Measurements from ENCODE around the gene TXNRD1. TPM values are rescaled to one million over a fixed set of nuclear protein-coding genes. Genes with fewer than 3 reads are reported as not detected.

TXNRD1 gene
- total RNA-seq: 74.7 to 84.6 TPM (median 76.1 TPM) in 3 replicates

DNA sequence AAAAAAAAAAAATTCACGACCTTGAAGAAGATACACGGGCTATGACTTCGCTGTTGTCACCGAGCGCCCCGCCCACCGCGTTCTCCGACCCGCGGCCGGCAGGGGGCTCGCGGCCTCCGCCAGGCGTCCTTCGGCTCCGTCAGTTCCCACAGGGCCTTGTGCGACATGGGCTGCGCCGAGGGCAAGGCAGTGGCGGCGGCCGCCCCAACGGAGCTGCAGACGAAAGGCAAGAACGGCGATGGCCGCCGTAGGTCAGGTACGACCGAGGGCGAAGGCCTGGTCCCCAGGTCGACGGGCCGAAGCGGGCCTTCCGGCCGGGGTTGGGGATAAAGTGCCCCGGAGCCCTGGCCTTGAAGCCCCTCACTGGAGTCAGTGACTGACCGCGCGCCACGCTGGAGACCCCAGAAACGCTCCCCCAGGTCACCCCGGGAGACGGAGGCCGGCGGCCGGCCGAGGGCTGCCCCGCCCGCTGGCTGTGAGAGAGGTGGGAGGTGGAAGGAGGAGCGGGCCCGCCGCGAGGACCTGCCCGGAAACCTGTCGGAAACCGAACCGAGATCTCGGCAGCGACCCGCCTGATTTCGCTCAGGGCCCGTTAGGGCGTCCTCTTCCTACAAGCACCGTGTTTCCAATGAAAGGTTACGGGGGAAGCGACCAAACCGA lies at the start of gene TXNRD1:
TXNRD1 (plus strand) TSS at position 142 of the 660 bp plus-strand sequence; CDS start at position 166, 24 bp downstream.
- Mint-ChIP-seq H3K36me3 (peaks cover 4% of the 10 kb centered on the region), H3K4me1 (peaks cover 16% of the 10 kb centered on the region), H3K4me3 (peak within 1 kb of the TSS; percentile 75), H3K27me3 (ENCODE audit: low read depth) (no peaks in the 10 kb centered on the region), H3K9me3 (peaks cover 3% of the 10 kb centered on the region), H3K27ac (no peak within 1 kb of the TSS)
- TF ChIP-seq, protein P1, sequence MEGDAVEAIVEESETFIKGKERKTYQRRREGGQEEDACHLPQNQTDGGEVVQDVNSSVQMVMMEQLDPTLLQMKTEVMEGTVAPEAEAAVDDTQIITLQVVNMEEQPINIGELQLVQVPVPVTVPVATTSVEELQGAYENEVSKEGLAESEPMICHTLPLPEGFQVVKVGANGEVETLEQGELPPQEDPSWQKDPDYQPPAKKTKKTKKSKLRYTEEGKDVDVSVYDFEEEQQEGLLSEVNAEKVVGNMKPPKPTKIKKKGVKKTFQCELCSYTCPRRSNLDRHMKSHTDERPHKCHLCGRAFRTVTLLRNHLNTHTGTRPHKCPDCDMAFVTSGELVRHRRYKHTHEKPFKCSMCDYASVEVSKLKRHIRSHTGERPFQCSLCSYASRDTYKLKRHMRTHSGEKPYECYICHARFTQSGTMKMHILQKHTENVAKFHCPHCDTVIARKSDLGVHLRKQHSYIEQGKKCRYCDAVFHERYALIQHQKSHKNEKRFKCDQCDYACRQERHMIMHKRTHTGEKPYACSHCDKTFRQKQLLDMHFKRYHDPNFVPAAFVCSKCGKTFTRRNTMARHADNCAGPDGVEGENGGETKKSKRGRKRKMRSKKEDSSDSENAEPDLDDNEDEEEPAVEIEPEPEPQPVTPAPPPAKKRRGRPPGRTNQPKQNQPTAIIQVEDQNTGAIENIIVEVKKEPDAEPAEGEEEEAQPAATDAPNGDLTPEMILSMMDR (IDR thresholded peaks at IDR 0.05; ENCODE audit: unreplicated experiment): peak; percentile 79
- DNase-seq (ENCODE audit: low spot score in 2 of 2, unreplicated experiment in 2 of 2): peak; percentile 68 to 85

DNA sequence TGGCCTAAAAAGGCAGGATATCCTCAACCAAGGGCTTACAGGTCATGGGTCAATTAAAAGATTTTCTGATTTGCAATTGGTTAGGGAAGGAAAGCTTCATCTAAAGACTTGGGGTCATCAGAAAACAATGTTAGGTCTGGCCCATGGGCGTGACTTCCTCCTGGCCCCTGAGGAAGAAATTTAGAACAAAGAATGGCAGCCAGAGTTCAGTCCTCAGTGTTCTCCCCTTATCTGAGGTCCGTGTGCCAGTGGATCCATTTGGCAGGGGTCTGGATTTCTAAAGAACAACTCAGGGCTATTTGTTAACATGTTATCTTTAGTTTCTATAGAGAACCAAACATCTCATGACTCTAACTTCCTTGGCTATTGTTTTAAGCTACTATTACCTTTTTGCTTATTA lies 49.8 kb upstream of the TXNRD1 start:
- no peak for DNase-seq (ENCODE audit: low spot score in 2 of 2, unreplicated experiment in 2 of 2)
- no peaks in the 10 kb centered on the region for H3K27me3 Mint-ChIP-seq (ENCODE audit: low read depth)
- no peaks in the 10 kb centered on the region for H3K36me3 Mint-ChIP-seq
- H3K4me3 Mint-ChIP-seq: no peak overlapping the region
- peaks cover 3% of the 10 kb centered on the region for H3K9me3 Mint-ChIP-seq
- H3K27ac Mint-ChIP-seq: no peak overlapping the region
- TF ChIP-seq, protein P1 (IDR thresholded peaks at IDR 0.05; ENCODE audit: unreplicated experiment): no peak
- peaks cover 3% of the 10 kb centered on the region for H3K4me1 Mint-ChIP-seq

DNA sequence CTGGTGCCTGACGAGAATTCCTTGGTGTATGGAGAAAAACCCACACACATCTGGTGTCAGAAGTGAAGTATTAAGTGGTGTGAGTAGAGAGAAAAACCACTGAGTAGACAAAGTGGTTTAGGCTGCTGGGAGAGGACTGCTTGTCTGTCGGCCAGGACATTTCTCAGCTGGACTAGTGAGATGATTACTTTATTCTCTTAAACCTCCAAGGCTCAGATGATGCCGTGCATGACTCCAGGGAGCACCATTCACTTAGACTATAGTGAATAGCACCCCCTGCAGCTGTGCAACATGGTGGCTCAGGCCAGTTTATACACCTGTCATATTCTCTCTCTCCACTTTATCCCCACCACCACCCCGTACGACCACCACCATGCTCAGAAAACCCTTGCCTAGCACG lies 49.1 kb upstream of the TXNRD1 start:
- Mint-ChIP-seq H3K27me3 (ENCODE audit: low read depth) (no peaks in the 10 kb centered on the region), H3K4me1 (peaks cover 3% of the 10 kb centered on the region), H3K9me3 (peaks cover 3% of the 10 kb centered on the region), H3K27ac (no peak overlapping the region), H3K36me3 (no peaks in the 10 kb centered on the region), H3K4me3 (no peak overlapping the region)
- TF ChIP-seq, protein P1 (IDR thresholded peaks at IDR 0.05; ENCODE audit: unreplicated experiment): no peak
- DNase-seq (ENCODE audit: low spot score in 2 of 2, unreplicated experiment in 2 of 2): no peak

DNA sequence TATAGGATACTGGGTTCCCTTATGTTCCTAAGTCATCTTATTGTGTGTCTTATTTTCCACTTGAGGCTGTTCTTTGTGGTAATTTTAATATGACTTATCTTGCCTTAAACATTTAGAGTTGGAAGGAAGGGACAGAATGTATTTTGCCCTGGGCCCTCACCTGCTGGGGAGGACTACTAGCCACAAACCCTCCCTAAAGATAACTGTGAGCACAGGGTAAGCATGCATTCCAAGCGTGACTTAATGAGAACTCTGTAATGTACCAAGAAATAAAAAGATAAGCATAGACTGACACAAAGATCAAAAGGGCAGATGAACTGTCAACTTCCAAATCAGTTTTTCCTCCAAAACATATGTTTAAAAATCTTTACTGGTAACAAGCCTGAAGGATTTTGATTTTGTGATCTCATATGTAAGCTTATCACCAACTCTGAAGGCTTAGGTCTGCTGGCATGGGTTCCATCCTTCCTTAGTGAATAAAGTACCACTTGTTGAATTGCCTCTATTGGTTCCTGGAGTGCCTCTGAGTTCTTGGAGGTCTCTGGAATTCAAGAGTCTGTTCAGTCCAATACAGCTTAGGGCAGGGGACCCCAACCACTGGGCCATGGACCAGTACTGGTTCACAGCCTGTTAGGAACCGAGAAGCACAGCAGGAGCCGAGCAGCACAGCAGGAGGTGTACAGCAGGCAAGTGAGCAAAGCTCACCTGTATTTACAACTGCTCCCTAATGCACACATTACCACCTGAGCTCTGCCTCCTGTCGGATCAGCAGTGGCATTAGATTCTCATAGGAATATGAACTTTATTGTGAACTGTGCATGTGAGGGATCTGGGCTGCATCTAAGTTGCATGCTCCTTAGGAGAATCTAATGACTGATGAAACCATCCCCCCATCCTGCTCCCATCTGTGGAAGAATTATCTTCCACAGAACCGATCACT lies 47.8 kb upstream of the TXNRD1 start:
- DNase-seq (ENCODE audit: low spot score in 2 of 2, unreplicated experiment in 2 of 2): no peak
- Mint-ChIP-seq H3K27me3 (ENCODE audit: low read depth) (no peaks in the 10 kb centered on the region), H3K9me3 (no peaks in the 10 kb centered on the region), H3K36me3 (no peaks in the 10 kb centered on the region), H3K4me1 (peaks cover 2% of the 10 kb centered on the region), H3K27ac (no peak overlapping the region), H3K4me3 (no peak overlapping the region)
- TF ChIP-seq, protein P1 (IDR thresholded peaks at IDR 0.05; ENCODE audit: unreplicated experiment): no peak

DNA sequence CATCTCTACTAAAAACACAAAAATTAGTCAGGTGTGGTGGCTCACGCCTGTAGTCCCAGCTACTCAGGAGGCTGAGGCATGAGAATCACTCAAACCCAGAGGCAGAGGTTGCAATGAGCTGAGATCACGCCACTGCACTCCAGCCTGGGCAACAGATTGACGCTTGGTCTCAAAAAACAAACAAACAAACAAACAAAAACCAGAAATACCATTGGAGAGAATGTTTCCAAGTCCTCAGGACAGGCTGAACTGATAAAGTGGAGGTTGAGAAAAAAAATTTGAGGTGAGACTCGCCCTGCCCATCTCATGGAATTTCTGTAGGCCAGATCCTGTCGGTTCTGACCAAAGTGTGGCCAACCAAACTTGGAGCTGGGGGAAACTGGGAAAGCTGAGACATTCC lies 47.0 kb upstream of the TXNRD1 start:
- Mint-ChIP-seq H3K27me3 (ENCODE audit: low read depth) (no peaks in the 10 kb centered on the region), H3K36me3 (no peaks in the 10 kb centered on the region), H3K27ac (no peak overlapping the region), H3K9me3 (no peaks in the 10 kb centered on the region), H3K4me1 (no peaks in the 10 kb centered on the region), H3K4me3 (no peak overlapping the region)
- DNase-seq (ENCODE audit: low spot score in 2 of 2, unreplicated experiment in 2 of 2): no peak
- TF ChIP-seq, protein P1 (IDR thresholded peaks at IDR 0.05; ENCODE audit: unreplicated experiment): no peak
